Heart left ventricle (tissue), 13 donors: ENCODE measurements around the gene GPR31.

ENCODE experiments used
- POLR2A ChIP-seq, 2 donors: fragments of 450-650 bp; IDR thresholded peaks; one replicate each; pipeline ENCODE4 v1.6.1; 2017; ENCODE audit warnings: antibody characterized with exemption in 2 of 2, mild to moderate bottlenecking in 2 of 2, moderate library complexity in 2 of 2
- TF ChIP-seq, protein P1 (sequence below), 12 donors: fragments of 200-600 bp; sonication (generic) in 4 of 12; IDR thresholded peaks; one replicate each; pipeline versions ENCODE4 v1.5.0 to v1.8.0; 2018 to 2022; ENCODE audit warnings: antibody characterized with exemption in 12 of 12, mild to moderate bottlenecking in 5 of 12
- donor health status: ischemic (EF 13 %, LVEDD 7.1; RV severe dilation, severe dysfunction).
- donor health status: DM: no; HTN: yes; CAD: no.
- donor health status: DM: no; HTN: no; CAD: no.
- donor health status: ischemic (EF 25% LVEDD 6.9; RV normal size, moderate dysfunction).
- donor health status: ischemic (EF 25% LVEDD 5.7; RV mildly dilated, moderate dysfunction).
- donor health status: ischemic (EF 35%, LVEDD 5.7; RV mildly dilated, moderate dysfunction).
- donor health status: nonischemic (EF 11% LVEDD 7.7; RV severe dilation, severe dysfunction).
- donor health status: DM: yes; HTN: yes; CAD: no.
- donor health status: PGD.
- donor health status: ischemic (EF 29% LVEDD 5.4; RV normal size, mild dysfunction).
- donor health status: nonischemic (EF 23%, LVEDD 6.1; RV moderate dilation, normal function).

GRCh38 chr6:167148997-167149396, 8.8 kb downstream of the GPR31 start:
- TF ChIP-seq, protein P1, sequence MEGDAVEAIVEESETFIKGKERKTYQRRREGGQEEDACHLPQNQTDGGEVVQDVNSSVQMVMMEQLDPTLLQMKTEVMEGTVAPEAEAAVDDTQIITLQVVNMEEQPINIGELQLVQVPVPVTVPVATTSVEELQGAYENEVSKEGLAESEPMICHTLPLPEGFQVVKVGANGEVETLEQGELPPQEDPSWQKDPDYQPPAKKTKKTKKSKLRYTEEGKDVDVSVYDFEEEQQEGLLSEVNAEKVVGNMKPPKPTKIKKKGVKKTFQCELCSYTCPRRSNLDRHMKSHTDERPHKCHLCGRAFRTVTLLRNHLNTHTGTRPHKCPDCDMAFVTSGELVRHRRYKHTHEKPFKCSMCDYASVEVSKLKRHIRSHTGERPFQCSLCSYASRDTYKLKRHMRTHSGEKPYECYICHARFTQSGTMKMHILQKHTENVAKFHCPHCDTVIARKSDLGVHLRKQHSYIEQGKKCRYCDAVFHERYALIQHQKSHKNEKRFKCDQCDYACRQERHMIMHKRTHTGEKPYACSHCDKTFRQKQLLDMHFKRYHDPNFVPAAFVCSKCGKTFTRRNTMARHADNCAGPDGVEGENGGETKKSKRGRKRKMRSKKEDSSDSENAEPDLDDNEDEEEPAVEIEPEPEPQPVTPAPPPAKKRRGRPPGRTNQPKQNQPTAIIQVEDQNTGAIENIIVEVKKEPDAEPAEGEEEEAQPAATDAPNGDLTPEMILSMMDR (IDR thresholded peaks at IDR 0.05), result no peak
- TF ChIP-seq POLR2A (IDR thresholded peaks at IDR 0.05), result no peak
